ACC112 (cell line): ENCODE results near the gene TRDMT1.
A peak's percentile ranks its signal among the peaks of the same experiment; 100 is the strongest.

Experiments
- H2AFZ ChIP-seq: fragments of 200-600 bp; sonication (generic); one replicate; pipeline ENCODE4 v1.6.0; 2017; ENCODE audit warnings: antibody characterized with exemption, low read length; ENCODE audit not compliant: unreplicated experiment
- H3K27ac ChIP-seq: fragments of 200-600 bp; sonication (generic); 2 replicates; pipeline ENCODE4 v1.5.1; 2014; ENCODE audit warnings: low read depth, mild to moderate bottlenecking, antibody characterized with exemption, low read length, moderate library complexity
- H3K27me3 ChIP-seq: fragments of 200-600 bp; sonication (generic); 2 replicates; pipeline ENCODE4 v1.6.1; 2014; ENCODE audit warnings: mild to moderate bottlenecking, antibody characterized with exemption, low read length, moderate library complexity, mixed read lengths; ENCODE audit not compliant: insufficient read depth
- H3K36me3 ChIP-seq: fragments of 200-600 bp; sonication (generic); 2 replicates; pipeline ENCODE4 v1.6.1; 2016; ENCODE audit warnings: mild to moderate bottlenecking, antibody characterized with exemption, low read length, moderate library complexity, mixed read lengths; ENCODE audit not compliant: insufficient read depth
- H3K4me1 ChIP-seq: fragments of 200-600 bp; sonication (generic); one replicate; pipeline ENCODE4 v1.6.1; 2016; ENCODE audit warnings: low read length, mixed read lengths; ENCODE audit not compliant: insufficient read depth, unreplicated experiment, control insufficient read depth
- H3K4me3 ChIP-seq: fragments of 200-600 bp; sonication (generic); 2 replicates; pipeline ENCODE4 v1.5.1; 2014; ENCODE audit warnings: mild to moderate bottlenecking, low read depth, low read length
- H3K79me2 ChIP-seq: fragments of 200-600 bp; sonication (generic); one replicate; pipeline ENCODE4 v1.6.0; 2016; ENCODE audit warnings: low read length; ENCODE audit not compliant: control insufficient read depth, unreplicated experiment, insufficient read depth

TRDMT1 gene

DNA sequence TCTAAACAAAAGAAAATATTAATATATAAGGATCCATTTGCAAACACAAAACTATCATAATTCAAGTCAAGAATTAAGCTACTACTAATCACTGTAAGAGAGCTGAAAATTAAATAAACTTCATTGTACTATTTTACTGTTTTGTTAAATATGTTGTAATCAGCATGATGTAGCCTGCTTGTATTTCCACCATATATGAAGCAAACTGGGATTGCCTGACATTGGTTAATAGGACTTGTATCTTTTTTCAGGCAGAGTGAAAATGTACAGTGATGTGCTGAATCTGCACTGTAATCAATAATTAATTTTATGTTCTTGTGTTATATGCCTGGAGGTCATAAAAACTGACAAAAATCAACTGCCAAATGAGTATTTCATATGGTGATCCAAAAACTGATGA lies 25.4 kb downstream of the TRDMT1 start:
- Histone ChIP-seq H3K4me3 (no peak overlapping the region), H3K27me3 (no peaks in the 10 kb centered on the region), H2AFZ (no peak overlapping the region), H3K4me1 (peaks cover 21% of the 10 kb centered on the region), H3K79me2 (peaks cover 4% of the 10 kb centered on the region), H3K36me3 (no peaks in the 10 kb centered on the region), H3K27ac (no peak overlapping the region)

DNA sequence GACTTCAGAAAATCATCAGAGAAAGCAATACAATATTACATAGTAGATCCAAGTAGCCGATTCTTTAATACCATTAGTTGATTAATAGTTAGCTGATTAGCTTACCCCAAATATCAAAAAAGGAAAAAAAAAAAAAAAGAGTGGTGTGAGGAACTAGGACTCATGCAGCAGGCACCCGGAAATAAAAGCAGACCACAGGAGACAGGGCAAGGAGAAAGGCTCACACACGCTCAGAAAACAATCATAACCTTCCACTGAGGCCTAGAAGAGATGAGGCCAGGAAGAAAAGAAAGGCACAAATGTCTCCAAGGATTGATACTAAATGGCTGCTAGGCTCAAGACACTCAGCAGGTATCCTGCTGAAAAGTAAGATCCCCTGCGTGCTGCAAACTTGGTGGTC lies 25.9 kb downstream of the TRDMT1 start:
- Histone ChIP-seq H2AFZ (peak overlapping the region; percentile 45), H3K27me3 (no peaks in the 10 kb centered on the region), H3K4me3 (peak overlapping the region; percentile 38), H3K36me3 (no peaks in the 10 kb centered on the region), H3K27ac (peak overlapping the region; percentile 14; the same call in 1 of the 2 replicates), H3K79me2 (peaks cover 4% of the 10 kb centered on the region), H3K4me1 (peaks cover 21% of the 10 kb centered on the region)

DNA sequence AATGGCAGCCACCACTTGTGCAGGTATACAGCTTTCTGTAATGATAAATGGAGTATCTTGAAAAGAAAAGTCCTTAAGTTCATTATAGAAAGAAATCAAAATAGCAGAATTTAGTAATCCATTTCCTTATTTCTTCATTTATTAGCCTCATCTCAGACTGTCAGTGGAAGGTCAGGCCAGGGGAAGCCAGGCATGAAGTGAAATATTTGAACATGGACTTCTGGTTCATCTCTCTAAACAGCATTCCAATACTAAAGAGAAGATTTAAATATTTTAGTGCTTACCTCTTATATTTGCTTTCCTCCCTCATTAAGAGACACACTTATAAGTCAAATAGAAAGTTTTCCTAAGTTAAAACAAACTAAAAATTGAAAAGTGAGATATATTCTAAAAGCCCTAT lies 26.8 kb downstream of the TRDMT1 start:
- no peak overlapping the region for H3K4me3 ChIP-seq
- no peak overlapping the region for H3K27ac ChIP-seq
- H3K4me1 ChIP-seq, result peaks cover 21% of the 10 kb centered on the region
- no peaks in the 10 kb centered on the region for H3K36me3 ChIP-seq
- H2AFZ ChIP-seq, result peak overlapping the region; percentile 35
- H3K79me2 ChIP-seq, result peaks cover 4% of the 10 kb centered on the region
- H3K27me3 ChIP-seq, result no peaks in the 10 kb centered on the region

DNA sequence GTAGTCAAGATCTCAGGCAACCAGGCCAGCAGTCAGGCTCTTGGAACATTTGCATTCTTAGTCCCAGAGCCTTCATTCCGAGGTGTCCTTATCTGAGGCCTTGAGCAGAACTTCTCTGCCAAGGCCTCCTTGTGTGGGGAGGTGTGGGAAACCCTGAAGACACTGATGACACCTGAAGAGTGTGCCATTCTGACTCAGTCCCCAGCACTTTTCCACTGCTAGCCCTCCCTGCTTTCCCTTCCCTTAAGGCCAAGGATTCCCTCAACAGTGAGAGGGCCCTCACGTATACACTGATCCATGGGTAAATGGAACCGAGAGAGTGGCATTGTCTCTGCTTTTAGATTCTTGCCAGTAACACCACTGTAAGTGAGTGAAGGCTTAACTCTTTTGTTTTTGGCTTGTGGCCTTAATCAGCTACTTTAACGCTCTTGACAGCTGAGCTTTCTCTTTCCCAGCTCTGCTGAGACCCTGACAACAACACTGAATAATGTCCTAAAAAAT lies 30.3 kb downstream of the TRDMT1 start:
- no peaks in the 10 kb centered on the region for H3K27me3 ChIP-seq
- H3K79me2 ChIP-seq, result no peaks in the 10 kb centered on the region
- no peak overlapping the region for H2AFZ ChIP-seq
- H3K4me3 ChIP-seq, result no peak overlapping the region
- H3K36me3 ChIP-seq, result no peaks in the 10 kb centered on the region
- H3K27ac ChIP-seq, result no peak overlapping the region
- peaks cover 17% of the 10 kb centered on the region for H3K4me1 ChIP-seq

DNA sequence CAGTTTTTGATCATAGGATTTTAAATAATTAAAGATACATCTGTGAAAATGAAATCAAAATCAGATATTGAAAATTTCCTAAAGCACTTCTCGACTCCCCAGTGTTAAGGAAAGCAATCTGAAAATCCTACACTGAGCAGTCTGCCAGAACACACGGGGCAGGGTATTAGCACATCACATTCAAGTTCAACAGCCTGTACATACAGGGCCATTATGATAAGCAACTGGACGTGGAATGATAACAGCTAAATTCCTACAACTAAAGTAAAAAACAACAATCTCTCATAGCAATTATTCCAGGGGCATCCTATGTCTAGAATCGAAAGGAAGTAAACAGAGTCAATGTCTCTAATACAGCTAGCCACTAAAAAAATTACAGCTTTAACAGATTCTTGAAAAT lies 31.7 kb downstream of the TRDMT1 start:
- Histone ChIP-seq H2AFZ (no peak overlapping the region), H3K36me3 (no peaks in the 10 kb centered on the region), H3K79me2 (no peaks in the 10 kb centered on the region), H3K27ac (no peak overlapping the region), H3K27me3 (no peaks in the 10 kb centered on the region), H3K4me1 (peaks cover 4% of the 10 kb centered on the region), H3K4me3 (no peak overlapping the region)

DNA sequence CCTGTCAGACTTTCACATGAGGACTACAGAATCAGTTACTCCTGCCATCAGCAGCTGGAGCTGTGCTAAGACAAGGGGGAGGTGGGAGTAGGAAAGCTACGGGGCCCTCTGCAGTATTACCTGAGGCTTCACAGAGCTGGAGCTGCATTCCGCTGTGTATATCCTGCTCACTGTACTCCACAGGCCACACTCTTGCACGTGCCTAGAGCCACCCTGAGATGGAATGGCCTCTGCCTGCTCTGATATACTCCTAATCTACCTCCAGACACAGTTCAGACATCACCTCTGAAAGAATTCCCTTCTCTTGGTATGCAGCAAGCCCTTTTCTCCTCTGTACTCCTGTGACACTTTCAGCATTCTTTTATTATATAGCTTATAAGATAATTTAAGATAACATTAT lies 34.8 kb downstream of the TRDMT1 start:
- Histone ChIP-seq H2AFZ (no peak overlapping the region), H3K27ac (no peak overlapping the region), H3K79me2 (no peaks in the 10 kb centered on the region), H3K4me3 (no peak overlapping the region), H3K4me1 (peaks cover under 1% of the 10 kb centered on the region), H3K27me3 (no peaks in the 10 kb centered on the region), H3K36me3 (no peaks in the 10 kb centered on the region)

DNA sequence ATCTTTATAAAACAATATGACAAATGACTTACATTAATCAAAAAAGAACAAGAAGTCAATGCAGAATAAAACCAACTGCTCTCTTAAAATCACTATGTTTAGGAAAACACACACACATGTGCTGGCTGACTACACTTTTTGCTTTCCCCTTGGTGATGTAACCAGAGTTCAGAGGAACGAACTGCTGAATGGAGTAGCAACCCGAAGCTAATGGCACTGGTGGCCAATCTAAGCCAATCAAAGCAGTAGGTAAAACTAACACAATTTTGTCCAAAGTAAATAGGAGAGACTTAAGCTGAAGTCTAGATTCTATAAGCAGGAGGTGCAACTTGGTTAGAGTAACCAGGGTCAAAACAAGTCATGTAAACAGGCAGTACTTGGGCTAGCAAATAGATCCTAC lies 38.6 kb downstream of the TRDMT1 start:
- H3K4me3 ChIP-seq, result no peak overlapping the region
- H3K27me3 ChIP-seq, result no peaks in the 10 kb centered on the region
- no peak overlapping the region for H3K27ac ChIP-seq
- peaks cover 2% of the 10 kb centered on the region for H3K4me1 ChIP-seq
- H3K79me2 ChIP-seq, result no peaks in the 10 kb centered on the region
- H2AFZ ChIP-seq, result no peak overlapping the region
- no peaks in the 10 kb centered on the region for H3K36me3 ChIP-seq

DNA sequence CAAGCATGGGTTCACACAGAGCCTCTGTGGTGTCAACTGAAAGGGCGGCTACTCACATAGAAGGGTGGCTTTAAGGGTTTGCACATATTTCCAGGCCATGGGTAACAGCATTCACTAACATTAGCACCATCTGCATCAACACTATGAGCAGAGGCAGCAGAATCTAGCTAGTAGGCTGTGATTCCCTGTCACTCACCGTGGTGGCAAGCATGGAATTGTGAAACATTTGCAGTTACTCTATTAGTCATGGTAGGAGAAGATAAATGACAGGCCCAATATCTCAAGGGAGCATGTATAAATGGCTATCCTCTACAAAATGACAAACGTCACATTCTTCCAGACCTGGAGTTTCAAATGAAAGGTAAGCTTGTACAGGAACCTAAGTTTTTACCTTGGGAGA lies 39.7 kb downstream of the TRDMT1 start:
- no peak overlapping the region for H3K4me3 ChIP-seq
- no peaks in the 10 kb centered on the region for H3K27me3 ChIP-seq
- H2AFZ ChIP-seq, result no peak overlapping the region
- no peak overlapping the region for H3K27ac ChIP-seq
- H3K4me1 ChIP-seq, result peaks cover 2% of the 10 kb centered on the region
- no peaks in the 10 kb centered on the region for H3K79me2 ChIP-seq
- H3K36me3 ChIP-seq, result no peaks in the 10 kb centered on the region

DNA sequence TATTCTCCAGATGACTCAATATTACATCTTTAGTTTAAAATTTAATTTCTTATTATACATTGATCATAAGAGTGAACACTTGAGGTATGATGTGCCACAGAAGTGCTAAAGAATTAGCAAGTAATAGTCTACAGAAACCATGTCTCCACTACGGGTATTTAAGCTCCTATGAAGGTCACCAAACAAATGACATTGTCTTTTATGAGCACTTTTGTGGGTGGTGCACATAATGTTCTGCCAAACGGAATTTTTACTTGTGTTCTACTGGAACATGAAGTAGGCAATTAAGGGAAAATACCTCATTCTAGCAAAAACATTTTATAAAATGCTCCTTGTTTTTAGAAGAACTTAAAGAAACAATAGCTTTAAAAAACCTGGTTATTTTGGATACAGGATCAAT lies 44.4 kb downstream of the TRDMT1 start:
- no peaks in the 10 kb centered on the region for H3K36me3 ChIP-seq
- H3K4me3 ChIP-seq, result no peak overlapping the region
- peaks cover 2% of the 10 kb centered on the region for H3K4me1 ChIP-seq

DNA sequence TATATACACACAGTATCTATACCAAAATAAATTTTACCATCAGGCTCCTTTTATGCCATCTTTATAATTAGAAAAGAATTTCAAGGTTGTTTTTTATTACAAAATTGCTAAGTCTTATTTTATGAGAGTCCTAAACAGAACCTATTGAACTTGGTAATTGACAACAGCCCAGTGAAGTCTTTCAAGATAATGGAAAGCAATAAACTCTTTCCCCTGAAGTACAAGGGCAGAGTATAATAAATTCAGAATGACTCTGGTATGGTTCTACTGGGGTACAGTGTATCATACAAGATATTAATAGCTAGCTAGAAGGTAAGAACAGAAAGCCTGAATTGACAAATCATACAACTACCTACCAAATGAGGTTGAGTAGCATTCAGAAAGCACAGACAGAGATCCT lies 45.6 kb downstream of the TRDMT1 start:
- Histone ChIP-seq H3K27me3 (no peaks in the 10 kb centered on the region), H3K4me3 (no peak overlapping the region), H2AFZ (no peak overlapping the region), H3K36me3 (no peaks in the 10 kb centered on the region), H3K4me1 (no peaks in the 10 kb centered on the region), H3K27ac (no peak overlapping the region), H3K79me2 (no peaks in the 10 kb centered on the region)

More for the DNA sequence above, 44.4 kb downstream of the TRDMT1 start:
- Histone ChIP-seq H3K27ac (no peak overlapping the region), H3K79me2 (no peaks in the 10 kb centered on the region), H3K27me3 (no peaks in the 10 kb centered on the region), H2AFZ (no peak overlapping the region)

DNA sequence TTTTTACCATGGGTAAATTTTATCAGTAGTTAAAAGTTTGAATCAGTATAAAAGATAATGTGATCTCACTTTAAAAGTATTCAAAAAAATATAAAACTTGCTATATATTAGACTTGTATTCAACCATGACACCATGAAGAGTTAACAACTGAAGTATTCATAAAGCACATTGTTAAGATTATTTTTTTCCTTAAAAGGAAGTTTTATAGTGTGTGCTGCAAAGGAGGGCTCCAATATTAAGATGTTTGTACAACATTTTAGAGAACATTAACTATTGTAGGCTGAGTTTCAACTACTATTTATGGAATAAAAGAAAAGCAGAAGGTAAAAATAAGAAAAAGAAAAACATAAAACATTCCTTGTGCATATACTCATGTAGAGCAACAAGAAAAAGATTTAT lies 47.4 kb downstream of the TRDMT1 start:
- Histone ChIP-seq H3K4me1 (no peaks in the 10 kb centered on the region), H3K27me3 (no peaks in the 10 kb centered on the region), H3K27ac (no peak overlapping the region), H3K36me3 (no peaks in the 10 kb centered on the region), H3K79me2 (no peaks in the 10 kb centered on the region), H3K4me3 (no peak overlapping the region), H2AFZ (no peak overlapping the region)
